ENCODE results near the gene C15orf39. TPM values are rescaled to one million over a fixed set of nuclear protein-coding genes. Genes with fewer than 3 reads are reported as not detected.

C15orf39 gene
- total and polyA plus RNA-seq, 9 of the 15 experiments (the other 6 are each of a cell fraction or from before 2014, with no cell fraction given), result 0.31 to 29.8 (median 4.4) TPM

- no TSS peak for BruUV-seq (replicated peaks)
- intact Hi-C loops (cut with micrococcal nuclease), result loop anchor here (10.0 kb wide), 2 partner anchors 252 to 432 kb away; partner anchors contain the start of gene RPP25
- H3K27ac ChIP-seq (ENCODE audit: extremely low read depth, low read depth, low read length), result no peak overlapping the region
- POLR2A ChIA-PET, result interaction anchor here (0.7 to 1.7 kb wide), 6 partner anchors 161 to 184 kb away, joined by 3 to 6 read pairs (median 4); partner anchors contain the start of gene PPCDC
- H4K20me1 ChIP-seq (replicated peaks; ENCODE audit: control insufficient read depth, insufficient read depth, low read length), result peaks cover 85% of the 10 kb centered on the region
- no peak for FAIRE-seq
- no peak for DNase-seq (ENCODE audit: extremely low read depth in 1 of 4, low spot score in 3 of 4)
- WGBS (ENCODE audit: insufficient coverage, low coverage, missing lambda C conversion rate), result 95% methylated on average over 13 of the region's 19 CpGs
- H3K4me1 ChIP-seq (replicated peaks in 1 of 2; ENCODE audit: control insufficient read depth in 2 of 2, insufficient read depth in 2 of 2, low read length in 2 of 2), result peaks cover 23 to 36% of the 10 kb centered on the region in 2 experiments; a peak in 4 of 5 replicates
- no peak overlapping the region for H3K4me3 ChIP-seq
- H3K9me3 ChIP-seq (replicated peaks; ENCODE audit: control insufficient read depth, insufficient read depth, low read depth, low read length), result no peaks in the 10 kb centered on the region
- no peak overlapping the region for H3K9ac ChIP-seq (ENCODE audit: insufficient read depth in 1 of 2, low read depth in 2 of 2, low read length in 2 of 2)
- H3K79me2 ChIP-seq (ENCODE audit: control insufficient read depth, insufficient read depth, low read length), result peaks cover 81% of the 10 kb centered on the region
- H3K36me3 ChIP-seq (ENCODE audit: control insufficient read depth, insufficient read depth, low read length), result peaks cover 69% of the 10 kb centered on the region; the same call in 2 of the 3 replicates
- peaks cover 17% of the 10 kb centered on the region for H3K9me1 ChIP-seq (ENCODE audit: control insufficient read depth, insufficient read depth, low read length)
- no peak overlapping the region for H2AFZ ChIP-seq (ENCODE audit: low read depth, low read length)
- no peak overlapping the region for H3K4me2 ChIP-seq (ENCODE audit: insufficient read depth, low read length)
- TF ChIP-seq PREB (CRISPR knock-in tag; IDR thresholded peaks at IDR 0.05) (no peak), POU5F1 (IDR thresholded peaks at IDR 0.05; ENCODE audit: borderline replicate concordance, low read depth, low read length, partially characterized antibody) (no peak), ZNF766 (CRISPR knock-in tag; conservative IDR thresholded peaks at IDR 0.05) (no peak), ZNF717 (CRISPR knock-in tag; IDR thresholded peaks at IDR 0.05) (no peak), MNT (conservative IDR thresholded peaks at IDR 0.05) (no peak), SRSF9 (IDR thresholded peaks at IDR 0.05; ENCODE audit: borderline replicate concordance, low read depth, low read length) (no peak), ARNT (IDR thresholded peaks at IDR 0.05) (no peak), MED1 (CRISPR knock-in tag; IDR thresholded peaks at IDR 0.05; ENCODE audit: borderline replicate concordance) (no peak), ZNF444 (CRISPR knock-in tag; IDR thresholded peaks at IDR 0.05) (no peak), ZNF695 (CRISPR knock-in tag; IDR thresholded peaks at IDR 0.05) (no peak)
- ATAC-seq, result no peak
- in situ Hi-C loops (cut with MboI), result no loop called here
- H3K27me3 ChIP-seq (ENCODE audit: control insufficient read depth in 2 of 2, insufficient read depth in 2 of 2, low read length in 2 of 2), result no peaks in the 10 kb centered on the region
- CTCF ChIA-PET (ENCODE audit: low intra/inter-chr PET ratio), result no interaction called here
Observed at GRCh38 chr15:75206803-75207617, 5.3 kb downstream of the C15orf39 start.
